Brain microvascular endothelial cell (primary cell): Measurements from ENCODE around the gene IFNGR2.

ENCODE experiments used
- DNase-seq: peaks from one replicate; pipeline ENCODE4 v3.0.0-alpha.2; 2020
- H3K27ac ChIP-seq: fragments of 250-450 bp; sonication (Bioruptor Pico); 2 replicates; pipeline ENCODE4 v1.5.1; 2020; ENCODE audit warnings: mild to moderate bottlenecking, moderate library complexity
- H3K27me3 ChIP-seq: fragments of 250-450 bp; sonication (Bioruptor Pico); replicated peaks from 2 replicates; pipeline ENCODE4 v1.5.1; 2020; ENCODE audit warnings: mild to moderate bottlenecking
- H3K36me3 ChIP-seq: fragments of 250-450 bp; sonication (Bioruptor Pico); replicated peaks from 2 replicates; pipeline ENCODE4 v1.5.1; 2020; ENCODE audit warnings: mild to moderate bottlenecking
- H3K4me3 ChIP-seq: 2 replicates; pipeline ENCODE4 v1.5.1; 2011; ENCODE audit warnings: low read depth, mild to moderate bottlenecking, control low read depth, low read length, moderate library complexity
- in situ Hi-C: cut with HindIII; loops from 2 replicates; pipeline ENCODE4 v1.10.0; 2017; ENCODE audit warnings: low sequenced_read_pairs, low pct_ligation_motif_present
- TF ChIP-seq, protein P1 (sequence below): IDR thresholded peaks from 2 replicates; pipeline ENCODE4 v1.5.1; 2011; ENCODE audit warnings: low read depth, mild to moderate bottlenecking, moderate library complexity, low read length, control low read depth, inconsistent platforms; ENCODE audit errors: missing control alignments

IFNGR2 gene, protein sequence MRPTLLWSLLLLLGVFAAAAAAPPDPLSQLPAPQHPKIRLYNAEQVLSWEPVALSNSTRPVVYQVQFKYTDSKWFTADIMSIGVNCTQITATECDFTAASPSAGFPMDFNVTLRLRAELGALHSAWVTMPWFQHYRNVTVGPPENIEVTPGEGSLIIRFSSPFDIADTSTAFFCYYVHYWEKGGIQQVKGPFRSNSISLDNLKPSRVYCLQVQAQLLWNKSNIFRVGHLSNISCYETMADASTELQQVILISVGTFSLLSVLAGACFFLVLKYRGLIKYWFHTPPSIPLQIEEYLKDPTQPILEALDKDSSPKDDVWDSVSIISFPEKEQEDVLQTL

DNA sequence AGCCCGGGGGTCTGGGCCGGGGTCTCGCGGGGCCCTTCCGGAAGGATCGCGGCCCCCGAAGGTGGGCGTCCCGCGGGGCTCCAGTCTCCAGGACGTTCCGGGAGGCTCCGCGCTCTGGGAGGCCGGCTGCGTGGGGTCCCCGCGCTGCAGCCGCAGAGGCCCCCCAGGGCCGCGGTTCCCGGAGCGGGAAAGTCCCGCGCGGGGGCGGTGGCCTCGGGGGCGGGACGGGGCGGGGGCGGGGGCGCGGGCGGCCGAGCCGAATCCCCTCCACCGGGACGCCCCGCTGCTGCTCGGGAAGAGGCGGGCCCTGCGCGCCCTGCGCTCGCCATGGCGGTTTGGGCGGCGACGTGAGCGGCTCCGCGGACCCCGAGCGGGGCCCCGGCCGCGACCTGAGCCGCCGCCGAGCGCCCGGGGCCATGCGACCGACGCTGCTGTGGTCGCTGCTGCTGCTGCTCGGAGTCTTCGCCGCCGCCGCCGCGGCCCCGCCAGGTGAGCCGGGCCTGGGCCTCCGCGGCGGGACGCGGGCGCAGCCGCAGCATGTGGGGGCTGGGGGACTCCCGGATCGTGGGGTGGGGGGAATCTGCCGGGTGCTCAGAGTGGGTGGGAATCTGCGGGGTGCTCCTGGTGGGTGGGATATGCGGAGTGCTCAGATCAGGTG, at the start of gene IFNGR2:
IFNGR2 (plus strand) TSS at position 286 of the 658 bp plus-strand sequence; CDS start at position 417, 131 bp downstream.
- Histone ChIP-seq H3K27me3 (no peaks in the 10 kb centered on the region), H3K36me3 (no peaks in the 10 kb centered on the region), H3K27ac (peak within 1 kb of the TSS; percentile 88), H3K4me3 (peak within 1 kb of the TSS; percentile 77)
- in situ Hi-C loops, result no loop called here
- DNase-seq, result no peak
- TF ChIP-seq, protein P1, sequence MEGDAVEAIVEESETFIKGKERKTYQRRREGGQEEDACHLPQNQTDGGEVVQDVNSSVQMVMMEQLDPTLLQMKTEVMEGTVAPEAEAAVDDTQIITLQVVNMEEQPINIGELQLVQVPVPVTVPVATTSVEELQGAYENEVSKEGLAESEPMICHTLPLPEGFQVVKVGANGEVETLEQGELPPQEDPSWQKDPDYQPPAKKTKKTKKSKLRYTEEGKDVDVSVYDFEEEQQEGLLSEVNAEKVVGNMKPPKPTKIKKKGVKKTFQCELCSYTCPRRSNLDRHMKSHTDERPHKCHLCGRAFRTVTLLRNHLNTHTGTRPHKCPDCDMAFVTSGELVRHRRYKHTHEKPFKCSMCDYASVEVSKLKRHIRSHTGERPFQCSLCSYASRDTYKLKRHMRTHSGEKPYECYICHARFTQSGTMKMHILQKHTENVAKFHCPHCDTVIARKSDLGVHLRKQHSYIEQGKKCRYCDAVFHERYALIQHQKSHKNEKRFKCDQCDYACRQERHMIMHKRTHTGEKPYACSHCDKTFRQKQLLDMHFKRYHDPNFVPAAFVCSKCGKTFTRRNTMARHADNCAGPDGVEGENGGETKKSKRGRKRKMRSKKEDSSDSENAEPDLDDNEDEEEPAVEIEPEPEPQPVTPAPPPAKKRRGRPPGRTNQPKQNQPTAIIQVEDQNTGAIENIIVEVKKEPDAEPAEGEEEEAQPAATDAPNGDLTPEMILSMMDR, result no peak

DNA sequence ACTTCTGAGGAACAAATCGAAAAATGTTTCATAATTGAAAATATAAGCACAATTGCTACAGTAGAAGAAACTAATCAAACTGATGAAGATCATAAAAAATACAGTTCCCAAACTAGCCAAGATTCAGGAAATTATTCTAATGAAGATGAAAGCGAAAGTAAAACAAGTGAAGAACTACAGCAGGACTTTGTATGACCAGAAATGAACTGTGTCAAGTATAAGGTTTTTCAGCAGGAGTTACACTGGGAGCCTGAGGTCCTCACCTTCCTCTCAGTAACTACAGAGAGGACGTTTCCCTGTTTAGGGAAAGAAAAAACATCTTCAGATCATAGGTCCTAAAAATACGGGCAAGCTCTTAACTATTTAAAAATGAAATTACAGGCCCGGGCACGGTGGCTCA, 47.9 kb upstream of the IFNGR2 start:
- in situ Hi-C loops, result no loop called here
- Histone ChIP-seq H3K27me3 (no peaks in the 10 kb centered on the region), H3K27ac (no peak overlapping the region), H3K4me3 (no peak overlapping the region), H3K36me3 (peaks cover 13% of the 10 kb centered on the region)
- no peak for DNase-seq
- TF ChIP-seq, protein P1, result no peak

DNA sequence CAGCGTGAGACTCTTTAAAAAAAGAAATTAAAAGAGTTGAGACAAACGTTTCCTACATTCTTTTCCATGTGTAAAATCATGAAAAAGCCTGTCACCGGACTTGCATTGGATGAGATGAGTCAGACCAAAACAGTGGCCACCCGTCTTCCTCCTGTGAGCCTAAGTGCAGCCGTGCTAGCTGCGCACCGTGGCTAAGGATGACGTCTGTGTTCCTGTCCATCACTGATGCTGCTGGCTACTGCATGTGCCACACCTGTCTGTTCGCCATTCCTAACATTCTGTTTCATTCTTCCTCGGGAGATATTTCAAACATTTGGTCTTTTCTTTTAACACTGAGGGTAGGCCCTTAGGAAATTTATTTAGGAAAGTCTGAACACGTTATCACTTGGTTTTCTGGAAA, 47.2 kb upstream of the IFNGR2 start:
- TF ChIP-seq, protein P1, result no peak
- peak; percentile 13 for DNase-seq
- H3K27ac ChIP-seq, result no peak overlapping the region
- H3K4me3 ChIP-seq, result no peak overlapping the region
- no peaks in the 10 kb centered on the region for H3K27me3 ChIP-seq
- peaks cover 13% of the 10 kb centered on the region for H3K36me3 ChIP-seq
- in situ Hi-C loops, result no loop called here

DNA sequence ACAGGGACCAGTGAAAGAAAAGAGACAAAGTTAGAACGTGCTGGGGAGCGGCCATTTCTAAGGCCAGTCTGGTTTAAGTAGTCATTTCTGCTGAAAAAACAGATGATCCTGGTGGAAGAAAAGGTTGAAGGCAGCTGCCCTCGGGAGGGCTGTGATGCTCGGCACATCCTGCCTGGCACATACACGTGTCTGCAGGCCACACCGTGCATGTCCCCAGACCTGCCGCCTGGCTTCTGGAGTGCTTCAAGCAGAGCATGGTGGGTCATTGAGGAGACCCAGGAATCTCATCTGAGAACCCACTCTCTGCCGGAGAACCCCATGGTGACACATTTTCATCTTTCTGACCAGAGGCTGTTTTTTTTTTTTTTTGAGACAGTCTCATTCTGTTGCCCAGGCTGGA, 46.0 kb upstream of the IFNGR2 start:
- TF ChIP-seq, protein P1, result no peak
- H3K27me3 ChIP-seq, result no peaks in the 10 kb centered on the region
- in situ Hi-C loops, result no loop called here
- no peak for DNase-seq
- H3K36me3 ChIP-seq, result peaks cover 11% of the 10 kb centered on the region
- H3K27ac ChIP-seq, result no peak overlapping the region
- H3K4me3 ChIP-seq, result no peak overlapping the region

DNA sequence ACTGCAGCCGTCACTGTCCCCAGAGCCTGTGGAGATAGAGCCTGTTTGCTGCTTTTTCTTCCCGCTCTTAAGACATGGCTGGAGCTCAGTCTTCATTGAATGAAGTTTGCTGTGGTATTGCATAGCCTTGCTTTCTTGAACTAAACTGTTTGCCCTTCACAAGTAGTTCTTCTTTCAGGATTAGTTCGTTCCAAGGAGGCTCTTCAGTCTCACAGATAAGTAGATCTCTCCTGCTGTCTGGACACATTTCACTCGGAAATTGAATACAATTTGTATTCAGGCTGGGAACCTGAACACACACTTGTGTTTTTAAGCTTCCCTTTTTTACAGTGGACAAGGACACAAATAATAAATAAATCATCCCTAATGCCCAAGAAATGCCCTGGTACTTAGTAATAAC, 43.8 kb upstream of the IFNGR2 start:
- TF ChIP-seq, protein P1, result no peak
- in situ Hi-C loops, result no loop called here
- DNase-seq, result no peak
- Histone ChIP-seq H3K27ac (no peak overlapping the region), H3K36me3 (peaks cover 11% of the 10 kb centered on the region), H3K27me3 (no peaks in the 10 kb centered on the region), H3K4me3 (no peak overlapping the region)
